T47D (cell line): ENCODE measurements around the gene TBC1D16.

Experiments
- DNase-seq, 2 experiments: peaks; one replicate each; pipeline versions ENCODE4 v3.0.0 to v3.0.0-alpha.2; 2011 to 2012; ENCODE audit warnings: low read depth in 1 of 2, low spot score in 1 of 2
- JUND ChIP-seq: IDR thresholded peaks from 2 replicates; pipeline ENCODE4 v1.6.1; 2012; ENCODE audit warnings: low read depth
- in situ Hi-C: cut with HindIII; loops from 2 replicates; pipeline ENCODE4 v1.10.0; 2016; ENCODE audit warnings: low sequenced_read_pairs, low pct_unique_long_range_greater_than_20kb

The TBC1D16 gene

DNA sequence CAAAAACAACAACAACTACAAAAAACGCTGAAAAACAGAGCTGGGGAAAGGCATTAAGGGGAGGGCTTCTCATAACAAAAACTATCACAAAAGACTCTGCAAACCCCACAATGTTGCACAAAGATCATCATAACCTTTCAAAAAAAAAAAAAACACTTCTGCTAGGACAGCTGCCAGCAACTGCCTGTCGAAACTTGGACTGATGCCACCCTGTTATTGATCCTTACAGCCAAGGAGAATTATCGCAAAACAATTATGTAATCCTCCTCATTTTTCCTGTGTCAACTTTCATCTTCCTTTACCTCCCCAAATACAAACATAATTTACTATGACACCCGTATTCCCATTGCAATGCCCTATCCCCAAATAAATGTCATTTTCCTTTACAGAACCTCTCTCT, 10.0 kb upstream of the TBC1D16 start:
- in situ Hi-C loops: no loop called here
- DNase-seq: no peak
- no peak for TF ChIP-seq JUND

DNA sequence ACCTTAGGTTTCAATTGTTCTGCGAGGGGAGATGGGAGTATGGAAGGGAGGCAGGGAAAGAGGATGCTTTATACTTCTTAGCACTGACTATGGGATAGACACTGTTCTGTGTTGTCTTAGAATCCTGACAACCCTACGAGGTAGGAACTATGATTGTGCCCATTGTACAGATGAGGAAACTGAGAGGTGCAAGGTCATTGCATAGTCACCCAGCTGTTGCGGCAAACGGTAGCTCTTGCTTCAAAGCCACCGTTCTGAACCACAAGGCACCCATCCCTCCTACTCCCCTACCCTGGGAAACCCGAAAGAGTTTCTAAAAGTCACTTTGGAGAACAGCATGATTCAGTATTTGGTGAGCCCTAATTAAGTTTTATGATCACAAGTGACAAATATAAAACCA, 8.3 kb upstream of the TBC1D16 start:
- DNase-seq: no peak
- in situ Hi-C loops: no loop called here
- TF ChIP-seq JUND: no peak

- no peak for DNase-seq
- in situ Hi-C loops: no loop called here
- no peak for TF ChIP-seq JUND
Observed at GRCh38 chr17:80036715-80037477, 1.2 kb upstream of the TBC1D16 start.

GRCh38 chr17:80035937-80036714, 454 bp upstream of the TBC1D16 start, which contains the start of gene CCDC40:
TSS of gene CCDC40 (plus strand) at chr17:80036642. CDS start at chr17:80036663, 21 bp downstream.
- in situ Hi-C loops: no loop called here
- peak; percentile 89 to 94 for DNase-seq
- TF ChIP-seq JUND: no peak

DNA sequence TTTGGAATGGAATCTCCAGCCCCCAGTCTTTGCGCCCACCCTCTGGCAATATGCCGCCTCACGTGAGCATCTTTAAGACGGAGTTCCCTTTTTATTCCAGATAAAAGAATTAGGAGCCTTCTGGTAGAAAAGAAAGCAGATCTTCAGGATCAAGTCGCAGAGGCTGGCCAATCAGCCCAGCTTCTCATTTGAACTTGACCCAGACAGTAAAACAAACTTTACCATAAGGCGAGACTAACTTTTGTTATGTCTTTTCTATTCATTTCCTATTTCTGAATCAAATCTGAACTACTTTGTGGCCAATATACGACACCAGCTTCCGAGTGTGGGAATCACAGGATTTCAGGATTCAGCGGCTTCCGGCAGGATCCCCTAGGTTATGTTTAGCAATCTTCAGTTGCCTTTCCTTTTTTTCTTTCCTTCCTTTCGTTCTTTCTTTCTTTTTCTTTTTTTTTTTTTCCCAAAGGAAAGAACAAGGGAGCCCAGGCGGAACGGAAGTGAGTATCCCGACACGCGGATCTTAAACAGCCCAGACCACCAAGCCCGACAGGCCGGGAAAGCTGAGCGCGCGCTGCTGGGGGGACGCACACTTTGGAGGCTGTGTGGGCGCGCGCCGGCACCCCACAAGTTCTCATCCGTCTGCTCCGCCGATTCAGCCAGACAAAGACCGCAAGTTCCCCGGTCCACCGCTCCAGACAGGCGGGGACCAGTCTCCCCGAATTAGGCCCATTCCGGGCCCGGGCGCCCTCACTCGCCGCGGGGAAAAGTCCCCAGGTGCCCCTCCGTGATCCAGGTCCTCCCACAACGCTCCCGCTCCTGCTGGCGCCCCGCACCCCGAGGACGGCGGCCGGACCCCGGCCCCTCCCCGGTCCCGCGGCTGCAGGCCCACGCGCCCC, 633 bp downstream of the TBC1D16 start:
- no peak for TF ChIP-seq JUND
- in situ Hi-C loops: no loop called here
- DNase-seq: no peak

DNA sequence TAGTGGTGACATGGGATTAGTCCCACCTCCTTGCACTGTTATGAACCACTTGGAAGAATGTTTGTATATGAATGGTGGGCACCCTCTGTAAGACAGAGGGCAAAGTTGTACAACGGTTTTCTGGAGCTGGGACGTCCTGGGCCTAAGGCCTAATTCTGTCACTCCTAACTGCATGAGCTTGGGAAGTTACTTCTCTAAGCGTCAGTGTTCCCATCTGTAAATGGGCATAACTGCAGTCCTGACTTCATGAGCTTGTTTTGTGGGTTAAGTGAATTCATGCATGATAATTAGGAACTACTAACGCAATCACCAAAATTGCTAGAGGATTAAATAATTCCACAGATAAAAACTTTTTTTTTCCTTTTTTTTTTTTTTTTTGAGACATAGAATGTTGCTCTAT, 1.8 kb downstream of the TBC1D16 start:
- no peak for TF ChIP-seq JUND
- in situ Hi-C loops: no loop called here
- DNase-seq: no peak

- TF ChIP-seq JUND: no peak
- DNase-seq: no peak
- in situ Hi-C loops: no loop called here
Observed at GRCh38 chr17:80032614-80033171, 3.0 kb downstream of the TBC1D16 start.

- DNase-seq: no peak
- no peak for TF ChIP-seq JUND
- in situ Hi-C loops: no loop called here
Observed at GRCh38 chr17:80031691-80032430, 3.8 kb downstream of the TBC1D16 start.

DNA sequence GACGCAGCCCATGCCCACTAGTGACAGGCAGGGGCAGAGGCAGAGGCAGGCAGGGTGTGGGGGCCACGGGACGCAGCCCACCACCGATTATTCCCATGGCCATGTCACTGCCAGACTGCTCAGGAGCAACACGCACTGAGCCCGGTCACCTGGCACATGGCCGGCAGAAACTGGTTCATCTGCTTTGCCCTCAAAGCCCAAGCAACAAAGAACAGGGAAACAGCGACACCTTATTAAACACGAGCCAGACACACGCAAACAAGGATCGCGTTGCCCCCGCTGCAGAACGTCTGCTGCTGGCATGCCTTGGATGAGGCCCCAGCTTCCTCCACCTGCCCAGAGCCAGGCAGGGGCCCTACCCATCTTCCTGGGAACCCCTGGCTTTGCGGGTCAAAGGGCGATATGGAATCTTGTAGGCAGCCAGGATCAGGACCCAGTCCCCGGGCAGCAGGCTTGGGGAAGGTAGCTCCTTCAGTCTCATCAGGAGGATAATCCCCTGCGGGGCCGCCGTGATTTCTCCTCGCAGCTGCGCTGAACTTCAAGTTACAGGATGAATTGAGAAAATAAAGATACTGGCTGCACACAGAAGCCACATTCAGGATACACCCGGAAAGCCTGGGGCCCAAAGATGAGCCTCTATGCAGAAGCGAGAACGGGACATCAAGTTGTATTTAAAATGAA, 4.8 kb downstream of the TBC1D16 start:
- in situ Hi-C loops: no loop called here
- no peak for TF ChIP-seq JUND
- peak; percentile 96 for DNase-seq

DNA sequence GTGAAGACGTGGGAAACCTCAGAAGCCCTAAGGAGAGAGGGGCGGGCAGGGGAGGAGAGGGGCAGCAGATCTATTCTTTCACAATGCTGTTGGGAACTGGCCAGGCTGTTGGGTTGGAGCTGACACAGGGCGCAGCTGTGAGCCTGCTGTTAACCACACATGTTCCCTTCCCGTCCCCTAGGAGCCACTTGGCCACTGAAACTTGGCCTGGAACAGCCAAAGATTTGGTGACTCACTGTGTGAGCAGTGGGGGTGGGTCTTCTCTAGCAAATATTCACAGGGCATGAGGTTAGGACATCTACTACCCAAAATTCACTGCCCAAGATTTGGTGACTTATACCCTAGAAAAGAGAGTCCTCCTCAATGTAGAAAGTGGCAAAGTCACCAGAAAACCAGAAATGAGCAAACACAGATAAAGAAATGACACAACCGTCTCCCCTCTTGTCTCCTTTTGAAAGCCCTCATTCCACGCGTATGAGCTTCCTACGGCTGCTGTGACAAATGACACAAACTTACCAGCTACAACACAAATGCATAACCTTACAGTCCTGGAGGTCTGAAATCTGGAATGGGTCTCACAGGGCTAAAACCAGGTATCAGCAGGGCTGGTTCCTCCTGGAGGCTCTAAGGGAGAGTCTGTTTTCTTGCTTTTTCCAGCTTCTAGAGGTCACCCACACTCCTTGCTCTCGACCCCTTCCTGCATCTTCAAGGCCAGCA, 6.3 kb downstream of the TBC1D16 start:
- in situ Hi-C loops: no loop called here
- DNase-seq: peak in 1 of 2 experiments; percentile 39
- no peak for TF ChIP-seq JUND

- in situ Hi-C loops: no loop called here
- peak in 1 of 2 experiments; percentile 82 for DNase-seq
- TF ChIP-seq JUND: no peak
Observed at GRCh38 chr17:80028030-80028429, 7.6 kb downstream of the TBC1D16 start.
